Fibroblast of the aortic adventitia (primary cell): ENCODE data around the gene NDUFA13. TPM values are rescaled to one million over a fixed set of nuclear protein-coding genes. Genes with fewer than 3 reads are reported as not detected.
A peak's percentile ranks its signal among the peaks of the same experiment; 100 is the strongest.

Source experiments
- DNase-seq: peaks from one replicate; pipeline ENCODE4 v3.0.0-alpha.2; 2010; ENCODE audit warnings: low read depth
- H3K4me3 ChIP-seq: 2 replicates; pipeline ENCODE4 v1.5.1; 2011; ENCODE audit warnings: low read depth, mild to moderate bottlenecking, control low read depth, low read length, moderate library complexity
- total RNA-seq: library from RNA; depleted of rRNA; stranded (reverse); fragments of >200 nt; gene quantifications from 2 replicates; pipeline ENCODE4 v1.2.3, GENCODE V29; 2012; ENCODE audit warnings: low replicate concordance
- TF ChIP-seq, protein P1 (sequence below): IDR thresholded peaks from 2 replicates; pipeline ENCODE4 v1.5.1; 2011; ENCODE audit warnings: mild to moderate bottlenecking, low read length, control low read depth, inconsistent platforms; ENCODE audit not compliant: insufficient read depth

NDUFA13 gene
- total RNA-seq, 1 donor, result 127 TPM

GRCh38 chr19:19475849-19476828 lies 39.9 kb upstream of the NDUFA13 start:
- DNase-seq, result peak; percentile 52
- H3K4me3 ChIP-seq, result no peak overlapping the region
- TF ChIP-seq, protein P1, sequence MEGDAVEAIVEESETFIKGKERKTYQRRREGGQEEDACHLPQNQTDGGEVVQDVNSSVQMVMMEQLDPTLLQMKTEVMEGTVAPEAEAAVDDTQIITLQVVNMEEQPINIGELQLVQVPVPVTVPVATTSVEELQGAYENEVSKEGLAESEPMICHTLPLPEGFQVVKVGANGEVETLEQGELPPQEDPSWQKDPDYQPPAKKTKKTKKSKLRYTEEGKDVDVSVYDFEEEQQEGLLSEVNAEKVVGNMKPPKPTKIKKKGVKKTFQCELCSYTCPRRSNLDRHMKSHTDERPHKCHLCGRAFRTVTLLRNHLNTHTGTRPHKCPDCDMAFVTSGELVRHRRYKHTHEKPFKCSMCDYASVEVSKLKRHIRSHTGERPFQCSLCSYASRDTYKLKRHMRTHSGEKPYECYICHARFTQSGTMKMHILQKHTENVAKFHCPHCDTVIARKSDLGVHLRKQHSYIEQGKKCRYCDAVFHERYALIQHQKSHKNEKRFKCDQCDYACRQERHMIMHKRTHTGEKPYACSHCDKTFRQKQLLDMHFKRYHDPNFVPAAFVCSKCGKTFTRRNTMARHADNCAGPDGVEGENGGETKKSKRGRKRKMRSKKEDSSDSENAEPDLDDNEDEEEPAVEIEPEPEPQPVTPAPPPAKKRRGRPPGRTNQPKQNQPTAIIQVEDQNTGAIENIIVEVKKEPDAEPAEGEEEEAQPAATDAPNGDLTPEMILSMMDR, result peak; percentile 66

DNA sequence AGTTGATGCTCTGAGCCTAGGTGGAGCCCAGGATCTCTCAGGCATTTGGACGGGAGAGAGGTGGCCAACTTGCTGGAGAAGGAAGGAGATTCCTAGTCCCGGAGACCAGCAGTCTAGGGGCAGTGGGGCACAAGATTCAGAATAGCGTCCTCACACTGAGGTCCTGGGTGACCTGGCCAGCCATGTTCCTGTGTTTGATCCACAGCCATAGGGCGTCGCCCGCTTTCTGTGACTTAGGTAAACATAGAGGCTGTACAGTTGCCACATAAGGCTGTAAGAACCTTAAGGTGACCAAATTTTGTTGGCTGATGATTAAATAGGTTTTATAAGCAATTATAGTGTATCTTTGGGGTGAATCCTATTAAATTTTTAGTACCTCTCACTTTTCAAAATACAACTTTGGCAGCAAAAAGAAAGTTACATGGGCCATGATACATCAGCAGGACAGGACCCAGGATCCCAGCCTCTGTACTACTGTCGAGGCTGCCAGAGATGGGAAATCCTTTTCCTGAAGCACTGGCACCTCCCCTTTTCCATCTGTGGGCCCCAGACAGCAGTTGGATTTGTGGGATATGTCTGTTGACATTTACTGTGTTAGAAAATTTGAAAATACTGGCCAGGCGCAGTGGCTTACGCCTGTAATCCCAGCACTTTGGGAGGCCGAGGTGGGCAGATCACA lies 38.2 kb upstream of the NDUFA13 start:
- H3K4me3 ChIP-seq, result no peak overlapping the region
- peak; percentile 19 for DNase-seq
- TF ChIP-seq, protein P1, result no peak

GRCh38 chr19:19480688-19481087 lies 35.3 kb upstream of the NDUFA13 start:
- TF ChIP-seq, protein P1, result no peak
- no peak for DNase-seq
- H3K4me3 ChIP-seq, result no peak overlapping the region

- no peak overlapping the region for H3K4me3 ChIP-seq
- no peak for DNase-seq
- TF ChIP-seq, protein P1, result no peak
These were observed 33.0 kb upstream of the NDUFA13 start for GRCh38 chr19:19482809-19483596.

GRCh38 chr19:19485161-19485997 lies 30.6 kb upstream of the NDUFA13 start:
- DNase-seq, result peak; percentile 13
- TF ChIP-seq, protein P1, result no peak
- H3K4me3 ChIP-seq, result no peak overlapping the region

- no peak overlapping the region for H3K4me3 ChIP-seq
- DNase-seq, result no peak
- TF ChIP-seq, protein P1, result no peak
These were observed 30.1 kb upstream of the NDUFA13 start for GRCh38 chr19:19485998-19486290.
